ENCODE data around the gene CABLES2. TPM values are rescaled to one million over a fixed set of nuclear protein-coding genes. Genes with fewer than 3 reads are reported as not detected.
"Not testable (repeated sequence)": the region's sequence is repeated elsewhere in the genome, so short reads cannot be mapped to it uniquely, and the experiment has no call there.

The CABLES2 gene
- total and polyA plus RNA-seq, 3 donors from 2014 or later = 51.0 to 83.0 (median 58.6) TPM

- Histone ChIP-seq H3K36me3 (ENCODE audit: low read depth, missing control alignments) (no peaks in the 10 kb centered on the region), H3K27ac (peak overlapping the region; percentile 32 to 68), H3K9me3 (no peaks in the 10 kb centered on the region), H3K4me1 (peaks cover 63% of the 10 kb centered on the region), H3K4me3 (no peak overlapping the region), H3K27me3 (no peaks in the 10 kb centered on the region)
- intact Hi-C loops (cut with DNase I; ENCODE audit: low total_unique reads) = no loop called here
- DNase-seq = peak; percentile 79
- TF ChIP-seq POLR2A (IDR thresholded peaks at IDR 0.05) = no peak
- peak; percentile 41 to 79 (median 66) for TF ChIP-seq CTCF (IDR thresholded peaks at IDR 0.05)
- WGBS, 2 donors = 53 to 78% methylated on average over 5 to 26 of the region's 26 CpGs
Observed at GRCh38 chr20:62376112-62377063, 30.7 kb downstream of the CABLES2 start.

- 57 to 82% methylated on average over 10 to 24 of the region's 24 CpGs for WGBS, 2 donors
- Histone ChIP-seq H3K4me3 (no peak overlapping the region), H3K27ac (no peak overlapping the region), H3K9me3 (no peaks in the 10 kb centered on the region), H3K36me3 (ENCODE audit: low read depth, missing control alignments) (no peaks in the 10 kb centered on the region), H3K4me1 (peaks cover 68% of the 10 kb centered on the region), H3K27me3 (no peaks in the 10 kb centered on the region)
- no peak for TF ChIP-seq CTCF (IDR thresholded peaks at IDR 0.05)
- DNase-seq = no peak
- intact Hi-C loops (cut with DNase I; ENCODE audit: low total_unique reads) = no loop called here
Observed at GRCh38 chr20:62374331-62375152, 32.5 kb downstream of the CABLES2 start.

- H3K9me3 ChIP-seq; H3K27ac ChIP-seq; intact Hi-C loops (cut with DNase I; ENCODE audit: low total_unique reads); H3K4me3 ChIP-seq; DNase-seq; H3K36me3 ChIP-seq (ENCODE audit: low read depth, missing control alignments); H3K27me3 ChIP-seq: not testable (repeated sequence)
- 86 to 89% methylated on average over 24 to 27 of the region's 40 CpGs for WGBS, 2 donors
- peaks cover 77% of the 10 kb centered on the region for H3K4me1 ChIP-seq
Observed at GRCh38 chr20:62373631-62374179, 33.4 kb downstream of the CABLES2 start.

GRCh38 chr20:62372042-62372993 is 34.8 kb downstream of the CABLES2 start:
- 85% methylated on average over 14 to 29 of the region's 29 CpGs for WGBS, 2 donors
- peaks cover 77% of the 10 kb centered on the region for H3K4me1 ChIP-seq
- H3K27ac ChIP-seq = no peak overlapping the region
- intact Hi-C loops (cut with DNase I; ENCODE audit: low total_unique reads) = no loop called here
- H3K36me3 ChIP-seq (ENCODE audit: low read depth, missing control alignments) = no peaks in the 10 kb centered on the region
- DNase-seq = no peak
- no peaks in the 10 kb centered on the region for H3K27me3 ChIP-seq
- no peak overlapping the region for H3K4me3 ChIP-seq
- TF ChIP-seq POLR2A (IDR thresholded peaks at IDR 0.05) = no peak
- no peak for TF ChIP-seq CTCF (IDR thresholded peaks at IDR 0.05)
- no peaks in the 10 kb centered on the region for H3K9me3 ChIP-seq

Measured in testis (tissue), 3 donors.